ENCODE measurements around the gene CCDC194. TPM values are rescaled to one million over a fixed set of nuclear protein-coding genes. Genes with fewer than 3 reads are reported as not detected.

The CCDC194 gene
- total RNA-seq: not detected in 2 replicates

- H3K4me3 ChIP-seq (ENCODE audit: low read depth, low read length): no peak within 1 kb of the TSS
- H3K27me3 ChIP-seq (ENCODE audit: control insufficient read depth, insufficient read depth, low read length): no peaks in the 10 kb centered on the region
- DNase-seq (ENCODE audit: low read depth) (no peak), FAIRE-seq (no peak)
- no peaks in the 10 kb centered on the region for H3K36me3 ChIP-seq (ENCODE audit: control insufficient read depth, insufficient read depth, low read length)
- TF ChIP-seq CTCF (IDR thresholded peaks at IDR 0.05; ENCODE audit: insufficient read depth, low read length, severe bottlenecking): no peak
Measured at GRCh38 chr19:17393914-17394313, at the start of gene CCDC194. Gene CCDC194, minus strand, starts transcription at chr19:17394196. Its CDS starts 38 bp downstream, at chr19:17394158.

- no peaks in the 10 kb centered on the region for H3K27me3 ChIP-seq (ENCODE audit: control insufficient read depth, insufficient read depth, low read length)
- H3K36me3 ChIP-seq (ENCODE audit: control insufficient read depth, insufficient read depth, low read length): no peaks in the 10 kb centered on the region
- TF ChIP-seq CTCF (IDR thresholded peaks at IDR 0.05; ENCODE audit: insufficient read depth, low read length, severe bottlenecking): peak; percentile 57
- no peak overlapping the region for H3K4me3 ChIP-seq (ENCODE audit: low read depth, low read length)
- no peak for DNase-seq (ENCODE audit: low read depth)
- FAIRE-seq: no peak
Measured at GRCh38 chr19:17441241-17442021, 47.4 kb upstream of the CCDC194 start.

GRCh38 chr19:17436874-17437267, 42.9 kb upstream of the CCDC194 start:
- H3K27me3 ChIP-seq (ENCODE audit: control insufficient read depth, insufficient read depth, low read length): no peaks in the 10 kb centered on the region
- DNase-seq (ENCODE audit: low read depth) (no peak), FAIRE-seq (peak; percentile 83)
- TF ChIP-seq CTCF (IDR thresholded peaks at IDR 0.05; ENCODE audit: insufficient read depth, low read length, severe bottlenecking): no peak
- no peak overlapping the region for H3K4me3 ChIP-seq (ENCODE audit: low read depth, low read length)
- no peaks in the 10 kb centered on the region for H3K36me3 ChIP-seq (ENCODE audit: control insufficient read depth, insufficient read depth, low read length)

GRCh38 chr19:17436094-17436873, 42.3 kb upstream of the CCDC194 start:
- Histone ChIP-seq H3K27me3 (ENCODE audit: control insufficient read depth, insufficient read depth, low read length) (no peaks in the 10 kb centered on the region), H3K36me3 (ENCODE audit: control insufficient read depth, insufficient read depth, low read length) (no peaks in the 10 kb centered on the region), H3K4me3 (ENCODE audit: low read depth, low read length) (no peak overlapping the region)
- FAIRE-seq (no peak), DNase-seq (ENCODE audit: low read depth) (no peak)
- TF ChIP-seq CTCF (IDR thresholded peaks at IDR 0.05; ENCODE audit: insufficient read depth, low read length, severe bottlenecking): no peak

- no peak for FAIRE-seq
- Histone ChIP-seq H3K36me3 (ENCODE audit: control insufficient read depth, insufficient read depth, low read length) (no peaks in the 10 kb centered on the region), H3K27me3 (ENCODE audit: control insufficient read depth, insufficient read depth, low read length) (no peaks in the 10 kb centered on the region), H3K4me3 (ENCODE audit: low read depth, low read length) (no peak overlapping the region)
- no peak for TF ChIP-seq CTCF (IDR thresholded peaks at IDR 0.05; ENCODE audit: insufficient read depth, low read length, severe bottlenecking)
- no peak for DNase-seq (ENCODE audit: low read depth)
Measured at GRCh38 chr19:17435218-17435617, 41.2 kb upstream of the CCDC194 start.
